Pons (tissue), 1 donor: ENCODE results near the gene ABCG1.

Source experiments
- DNase-seq: peaks from one replicate; pipeline ENCODE4 v3.0.0-alpha.2; 2016; ENCODE audit warnings: low spot score

Gene ABCG1

DNA sequence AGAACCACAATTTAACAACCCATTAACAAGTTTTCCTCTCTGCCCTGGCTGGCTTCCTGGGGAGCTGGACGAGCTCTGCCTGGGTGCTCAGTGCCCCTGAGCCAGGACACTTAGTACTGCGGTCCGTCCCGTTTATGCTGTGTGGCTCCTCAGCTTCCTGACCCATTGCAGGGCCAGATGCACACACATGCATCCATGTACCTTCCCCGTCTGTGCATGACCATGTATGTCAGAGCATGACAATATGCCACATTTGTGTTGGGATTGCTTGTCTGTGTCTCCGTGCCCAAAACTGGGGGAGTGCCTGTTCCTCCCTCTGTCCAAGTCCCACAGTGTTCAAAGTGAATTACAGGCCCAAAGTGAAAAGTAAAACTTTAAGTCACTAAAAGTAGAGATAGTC, 106.0 kb downstream of the ABCG1 start:
- no peak for DNase-seq

- no peak for DNase-seq
Observed at GRCh38 chr21:42330380-42331371, 111.7 kb downstream of the ABCG1 start.

- DNase-seq, result no peak
Observed at GRCh38 chr21:42331660-42332059, 112.7 kb downstream of the ABCG1 start.

- no peak for DNase-seq
Observed at GRCh38 chr21:42332557-42333317, 113.8 kb downstream of the ABCG1 start.

DNA sequence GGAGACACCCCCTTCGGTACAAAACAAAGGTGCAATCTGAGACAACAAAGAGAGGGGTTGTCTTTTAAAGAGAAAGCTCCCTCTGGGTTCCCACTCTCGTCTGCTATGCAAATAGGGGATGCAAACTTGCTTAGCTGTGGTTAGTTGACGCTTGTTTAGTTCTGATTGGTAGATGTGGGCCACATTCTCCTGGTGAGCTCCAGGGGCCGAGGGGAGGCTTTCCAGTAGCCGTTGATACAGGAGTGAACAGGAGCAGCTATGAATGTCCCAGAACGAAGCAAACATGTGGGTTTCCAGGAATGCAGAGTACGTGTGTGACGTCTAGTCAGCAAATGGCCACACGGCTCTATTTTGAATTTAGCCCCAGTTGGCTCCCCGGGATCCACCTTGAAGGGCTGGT, 117.1 kb downstream of the ABCG1 start:
- DNase-seq, result no peak

DNA sequence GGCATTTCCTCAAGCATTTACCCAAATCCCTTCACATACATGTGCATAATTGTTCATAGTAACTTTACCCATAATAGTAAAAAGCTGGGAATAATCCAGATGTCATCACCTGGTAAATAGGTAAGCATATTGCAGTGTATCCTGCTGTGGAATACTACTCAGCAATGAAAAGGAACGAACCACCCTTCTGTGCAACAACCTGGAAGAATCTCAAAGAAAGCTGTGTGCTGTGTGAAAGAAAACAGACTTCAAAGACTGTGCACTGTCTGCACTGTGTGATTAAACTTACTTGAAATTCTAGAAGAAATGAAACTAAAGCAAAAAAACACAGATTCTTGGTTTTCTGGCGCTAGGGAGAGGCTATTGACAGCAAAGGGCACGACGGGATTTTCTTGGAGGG, 118.3 kb downstream of the ABCG1 start:
- no peak for DNase-seq

DNA sequence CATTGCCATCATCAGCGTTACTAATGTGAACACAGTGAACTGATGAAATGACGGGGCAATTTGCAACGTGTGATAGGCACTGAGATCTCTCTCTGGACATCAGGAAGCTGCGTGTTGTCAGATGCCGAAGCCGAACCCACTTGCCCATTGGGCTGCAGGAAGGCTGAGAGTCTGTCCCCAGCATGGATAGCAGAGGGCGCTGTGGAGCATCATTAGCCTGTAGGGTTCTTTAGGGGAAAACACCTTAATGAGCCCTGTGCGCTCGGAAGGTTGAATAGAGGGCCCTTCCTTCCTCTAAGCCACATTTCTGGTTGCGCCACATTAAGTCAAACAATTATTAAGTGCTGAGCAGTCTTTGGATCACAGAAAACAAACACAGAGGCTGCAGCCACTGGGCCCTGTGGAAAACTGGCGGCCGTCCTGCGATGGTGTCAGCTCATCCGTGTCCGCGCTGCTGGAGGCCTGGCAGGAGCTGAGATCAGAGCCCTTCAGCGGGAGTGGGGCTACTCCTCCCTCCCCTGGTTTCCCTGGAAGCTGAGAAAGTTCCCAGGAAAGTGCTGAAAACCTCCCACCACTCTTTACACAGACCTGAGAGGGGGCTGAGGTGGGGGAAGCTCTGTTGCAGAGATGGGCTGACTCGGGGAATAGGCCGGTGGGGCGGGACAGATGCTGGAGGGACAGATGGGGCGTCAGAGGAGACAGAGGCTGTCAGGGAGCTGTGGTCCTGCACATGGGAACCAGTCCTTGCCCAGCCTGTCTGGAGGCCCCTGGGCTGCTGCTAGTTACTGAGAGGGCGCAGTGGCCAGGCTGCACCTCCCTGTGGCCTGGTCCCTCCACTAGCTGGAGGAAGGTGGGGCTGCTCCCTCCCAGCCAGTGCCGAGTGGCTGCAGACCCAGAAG, 119.1 kb downstream of the ABCG1 start:
- peak; percentile 75 for DNase-seq

GRCh38 chr21:42338729-42339715, 120.1 kb downstream of the ABCG1 start:
- no peak for DNase-seq

- DNase-seq, result no peak
Observed at GRCh38 chr21:42340187-42341050, 121.5 kb downstream of the ABCG1 start.

GRCh38 chr21:42341776-42342542, 123.0 kb downstream of the ABCG1 start:
- DNase-seq, result no peak

GRCh38 chr21:42343101-42343500, 124.2 kb downstream of the ABCG1 start:
- no peak for DNase-seq

- DNase-seq, result no peak
Observed at GRCh38 chr21:42343556-42343955, 124.6 kb downstream of the ABCG1 start.

DNA sequence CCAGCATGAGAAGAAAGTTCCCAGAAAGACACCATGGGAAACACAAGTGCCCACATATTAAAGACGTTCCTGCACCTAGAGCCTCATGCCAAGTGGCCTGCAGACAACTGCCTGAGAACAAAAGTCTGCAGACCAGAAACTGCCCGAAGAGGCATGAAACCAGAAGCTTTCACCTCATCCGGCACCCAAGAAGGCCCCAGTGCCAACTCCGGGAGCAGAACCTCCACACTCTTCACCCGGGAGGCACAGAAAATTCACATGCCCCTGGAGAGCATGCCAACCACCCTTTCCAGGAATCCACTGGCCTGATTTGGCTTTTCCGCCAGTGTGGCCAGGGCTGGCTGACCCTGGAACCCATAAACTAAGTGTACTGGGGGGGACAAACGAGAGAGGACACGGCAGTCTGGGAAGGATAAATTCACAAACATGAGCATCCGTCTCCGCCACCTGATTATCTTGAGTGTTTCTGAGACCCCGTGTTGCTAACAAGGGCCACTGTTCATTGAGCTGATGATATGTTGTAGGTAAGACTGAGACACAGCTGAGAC, 125.1 kb downstream of the ABCG1 start:
- no peak for DNase-seq

- peak; percentile 52 for DNase-seq
Observed at GRCh38 chr21:42344631-42345030, 125.7 kb downstream of the ABCG1 start.

DNA sequence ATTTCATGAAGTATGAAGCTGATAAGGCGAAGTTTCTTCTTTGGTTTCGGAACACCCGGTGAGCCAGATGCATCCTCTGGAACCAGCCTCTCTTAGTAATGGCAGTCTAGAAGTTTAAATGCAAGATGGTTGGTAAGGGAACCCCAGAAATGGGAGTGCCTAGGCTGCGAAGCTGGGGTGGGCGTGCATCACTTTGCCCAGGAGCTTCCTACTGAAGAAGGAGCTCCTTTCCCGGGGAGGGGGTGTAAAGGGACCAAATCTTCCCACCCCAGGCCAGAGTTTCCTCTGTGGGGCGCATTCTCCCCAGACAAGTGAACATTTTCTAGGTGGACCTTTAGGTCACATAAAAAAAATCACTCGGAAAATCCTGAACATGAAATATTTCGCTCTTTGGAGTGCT, 127.5 kb downstream of the ABCG1 start:
- DNase-seq, result no peak
